Measurements from ENCODE around the gene RASGRP2. TPM values are rescaled to one million over a fixed set of nuclear protein-coding genes. Genes with fewer than 3 reads are reported as not detected.

RASGRP2 gene
- total RNA-seq, 4 donors from 2014 or later = 32.8 to 72.8 (median 34.9) TPM

DNA sequence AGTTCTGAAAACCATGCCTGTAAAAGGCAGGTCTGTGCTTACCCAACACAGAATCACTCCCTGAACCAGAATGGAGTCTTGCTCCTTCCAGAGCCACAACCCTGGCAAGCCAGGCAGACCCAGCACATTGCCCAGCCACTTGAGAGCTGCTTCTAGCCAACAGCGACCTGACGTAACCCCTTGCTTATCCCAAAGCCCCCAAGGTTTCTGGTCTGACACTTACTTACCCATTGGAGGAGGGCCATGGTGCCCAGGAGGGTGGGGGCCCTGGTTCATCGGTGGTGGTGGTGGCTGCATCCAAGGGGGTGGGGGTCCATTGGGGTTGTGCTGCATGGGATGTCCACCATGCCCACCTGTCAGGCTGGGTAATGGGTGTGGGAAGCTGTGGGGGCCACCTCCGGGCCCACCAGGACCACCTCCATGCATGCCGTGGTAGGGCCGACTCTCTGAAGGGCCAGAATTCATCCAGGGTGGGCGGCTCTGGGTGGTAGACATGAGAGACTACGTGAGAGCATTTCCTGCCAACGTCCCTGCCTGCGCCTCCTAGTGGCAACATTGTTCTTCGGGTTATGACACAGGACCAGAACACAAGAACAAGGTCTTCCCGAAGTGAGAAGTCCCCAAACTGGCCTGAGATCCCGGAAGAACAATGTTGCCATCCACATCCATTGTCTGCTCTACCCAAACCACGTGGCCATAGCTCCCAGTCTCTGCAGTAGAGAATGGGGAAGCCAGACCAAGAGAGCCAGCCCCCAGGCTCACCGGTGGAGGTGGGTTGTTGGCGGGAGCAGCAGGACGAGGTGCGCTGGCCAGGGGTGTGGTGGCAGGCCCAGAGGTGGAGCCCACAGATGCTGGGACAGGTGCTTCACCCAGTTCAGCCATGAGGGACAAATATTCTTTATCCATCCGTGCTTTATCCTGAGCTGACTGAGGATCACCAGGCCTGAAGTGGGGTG lies 23.7 kb upstream of the RASGRP2 start:
- intact Hi-C loops (cut with DNase I) = no loop called here
- no peaks in the 10 kb centered on the region for H3K27me3 ChIP-seq
- H3K36me3 ChIP-seq = peaks cover 80 to 100% (median 97%) of the 10 kb centered on the region in 4 donors
- peaks cover 50 to 82% (median 73%) of the 10 kb centered on the region in 4 donors for H3K4me1 ChIP-seq
- DNase-seq (ENCODE audit: extremely low spot score) = no peak
- H3K9me3 ChIP-seq = no peaks in the 10 kb centered on the region
- no peak overlapping the region for H3K4me3 ChIP-seq
- peak overlapping the region; percentile 69 to 88 (median 80) for H3K27ac ChIP-seq (replicated peaks in 1 of 4)
- peak in 1 of 2 donors; percentile 25 for TF ChIP-seq POLR2AphosphoS5 (IDR thresholded peaks at IDR 0.05)
- TF ChIP-seq, protein P1, sequence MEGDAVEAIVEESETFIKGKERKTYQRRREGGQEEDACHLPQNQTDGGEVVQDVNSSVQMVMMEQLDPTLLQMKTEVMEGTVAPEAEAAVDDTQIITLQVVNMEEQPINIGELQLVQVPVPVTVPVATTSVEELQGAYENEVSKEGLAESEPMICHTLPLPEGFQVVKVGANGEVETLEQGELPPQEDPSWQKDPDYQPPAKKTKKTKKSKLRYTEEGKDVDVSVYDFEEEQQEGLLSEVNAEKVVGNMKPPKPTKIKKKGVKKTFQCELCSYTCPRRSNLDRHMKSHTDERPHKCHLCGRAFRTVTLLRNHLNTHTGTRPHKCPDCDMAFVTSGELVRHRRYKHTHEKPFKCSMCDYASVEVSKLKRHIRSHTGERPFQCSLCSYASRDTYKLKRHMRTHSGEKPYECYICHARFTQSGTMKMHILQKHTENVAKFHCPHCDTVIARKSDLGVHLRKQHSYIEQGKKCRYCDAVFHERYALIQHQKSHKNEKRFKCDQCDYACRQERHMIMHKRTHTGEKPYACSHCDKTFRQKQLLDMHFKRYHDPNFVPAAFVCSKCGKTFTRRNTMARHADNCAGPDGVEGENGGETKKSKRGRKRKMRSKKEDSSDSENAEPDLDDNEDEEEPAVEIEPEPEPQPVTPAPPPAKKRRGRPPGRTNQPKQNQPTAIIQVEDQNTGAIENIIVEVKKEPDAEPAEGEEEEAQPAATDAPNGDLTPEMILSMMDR (IDR thresholded peaks at IDR 0.05) = peak; percentile 70 to 82 (median 76)
- no peak for TF ChIP-seq POLR2A (IDR thresholded peaks at IDR 0.05; ENCODE audit: low read depth)
- TF ChIP-seq EP300 (IDR thresholded peaks at IDR 0.05) = no peak
- whole genome bisulfite sequencing = 52% methylated on average over 11 of the region's 19 CpGs

DNA sequence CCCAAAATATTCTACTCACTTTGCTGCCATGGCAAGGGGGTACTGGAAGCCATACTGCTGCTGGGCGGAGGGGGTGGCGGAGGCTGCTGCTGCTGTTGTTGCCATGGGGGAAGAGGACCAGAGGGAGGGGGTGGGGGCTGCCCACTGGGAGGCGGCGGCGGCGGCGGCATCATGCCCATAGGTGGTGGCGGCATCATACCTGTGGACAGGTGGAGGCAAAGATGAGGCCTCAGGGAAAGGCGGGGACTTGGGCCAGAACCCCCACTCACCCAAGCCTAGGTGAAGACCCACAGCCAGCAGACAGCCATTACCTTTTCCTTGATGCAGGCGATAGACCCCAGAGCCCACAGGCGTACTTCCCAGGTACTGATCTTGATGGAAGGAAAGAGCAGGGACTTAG lies 22.9 kb upstream of the RASGRP2 start:
- intact Hi-C loops (cut with DNase I) = no loop called here
- H3K36me3 ChIP-seq = peaks cover 73 to 100% (median 95%) of the 10 kb centered on the region in 4 donors
- 84% methylated on average over 10 of the region's 11 CpGs for WGBS
- no peaks in the 10 kb centered on the region for H3K9me3 ChIP-seq
- H3K4me3 ChIP-seq = no peak overlapping the region
- peaks cover 50 to 82% (median 73%) of the 10 kb centered on the region in 4 donors for H3K4me1 ChIP-seq
- H3K27me3 ChIP-seq = no peaks in the 10 kb centered on the region
- DNase-seq (ENCODE audit: extremely low spot score) = no peak
- TF ChIP-seq POLR2AphosphoS5 (IDR thresholded peaks at IDR 0.05) = no peak
- no peak for TF ChIP-seq POLR2A (IDR thresholded peaks at IDR 0.05; ENCODE audit: low read depth)
- TF ChIP-seq, protein P1 (IDR thresholded peaks at IDR 0.05) = no peak
- TF ChIP-seq EP300 (IDR thresholded peaks at IDR 0.05) = no peak
- peak overlapping the region; percentile 69 to 88 (median 80) for H3K27ac ChIP-seq (replicated peaks in 1 of 4)

DNA sequence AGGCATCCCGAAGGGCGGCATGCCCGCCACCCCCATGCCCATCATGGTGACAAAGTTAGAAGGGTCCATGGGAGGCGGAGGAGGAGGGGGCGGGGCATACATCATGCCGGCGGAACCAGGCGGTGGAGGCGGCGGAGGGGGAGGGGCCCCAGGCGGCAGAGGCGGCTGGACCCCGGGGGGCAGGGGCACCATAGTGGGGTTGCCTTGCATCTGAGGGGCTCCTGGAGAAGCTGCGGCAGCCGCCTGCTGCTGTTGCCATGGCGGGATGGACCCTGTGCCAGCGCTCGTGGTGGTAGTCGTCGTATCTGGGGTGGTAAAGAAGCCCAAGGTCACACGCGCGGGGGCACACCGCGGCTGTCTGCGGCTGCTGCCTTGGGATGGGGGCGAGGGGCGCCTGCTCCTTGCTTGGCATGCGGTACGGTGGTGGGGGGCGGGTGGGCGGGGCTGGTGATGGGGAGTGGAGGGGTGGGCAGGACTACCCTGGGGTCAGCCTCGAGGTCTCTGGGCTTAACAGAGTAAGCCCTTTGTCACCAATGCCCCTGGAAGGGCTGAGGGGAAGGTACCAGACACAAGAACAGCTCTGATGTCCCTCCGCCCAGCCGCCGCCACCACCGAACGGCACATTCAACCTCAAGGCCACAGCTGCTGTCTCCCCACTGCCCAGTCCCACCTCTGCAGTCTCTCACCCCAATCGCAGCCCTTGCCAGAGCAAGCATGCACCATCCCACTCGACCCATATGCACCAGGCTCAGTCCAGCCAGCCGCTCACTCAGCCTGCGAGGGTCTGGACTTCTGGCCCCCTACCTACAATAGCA lies 22.1 kb upstream of the RASGRP2 start:
- WGBS = 88% methylated on average over 19 of the region's 42 CpGs
- TF ChIP-seq EP300 (IDR thresholded peaks at IDR 0.05) = no peak
- peaks cover 51 to 83% (median 74%) of the 10 kb centered on the region in 4 donors for H3K4me1 ChIP-seq
- H3K36me3 ChIP-seq = peaks cover 66 to 91% (median 86%) of the 10 kb centered on the region in 4 donors
- no peaks in the 10 kb centered on the region for H3K9me3 ChIP-seq
- no peaks in the 10 kb centered on the region for H3K27me3 ChIP-seq
- intact Hi-C loops (cut with DNase I) = no loop called here
- H3K4me3 ChIP-seq = no peak overlapping the region
- no peak for DNase-seq (ENCODE audit: extremely low spot score)
- peak overlapping the region; percentile 85 to 92 (median 87) for H3K27ac ChIP-seq (replicated peaks in 1 of 4)

DNA sequence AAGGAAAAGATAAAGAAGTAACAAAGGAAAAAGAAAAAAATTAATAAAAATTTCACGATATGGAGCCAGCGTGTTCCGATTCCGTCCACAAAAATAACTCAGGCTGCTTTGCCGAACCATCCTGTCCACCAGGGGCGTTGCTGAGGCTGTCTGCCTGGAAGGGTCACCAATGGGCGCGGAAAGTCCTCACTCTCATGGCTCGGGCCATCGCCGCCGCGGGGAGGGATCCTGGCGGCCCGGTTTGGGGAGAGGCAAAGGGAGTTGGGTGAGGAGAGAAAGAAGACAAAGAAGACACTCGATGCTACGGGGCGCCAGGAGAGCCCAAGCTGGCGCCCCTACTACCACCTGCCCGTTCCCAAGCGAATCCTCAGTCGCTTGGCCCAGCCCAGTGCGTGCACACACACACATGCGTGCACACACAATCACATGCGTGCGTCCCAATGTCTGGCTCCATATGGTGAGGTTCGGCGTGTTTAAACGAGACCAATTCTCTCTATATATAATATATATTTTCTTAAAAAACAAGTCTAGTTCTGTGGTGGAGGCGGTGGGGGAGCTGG lies 21.4 kb upstream of the RASGRP2 start:
- TF ChIP-seq POLR2AphosphoS5 (IDR thresholded peaks at IDR 0.05) (peak in 1 of 2 donors; percentile 41), POLR2A (IDR thresholded peaks at IDR 0.05; ENCODE audit: low read depth) (no peak), EP300 (IDR thresholded peaks at IDR 0.05) (no peak)
- TF ChIP-seq, protein P1 (IDR thresholded peaks at IDR 0.05) = peak in 2 of 3 experiments; percentile 18 to 43
- H3K4me1 ChIP-seq = peaks cover 57 to 84% (median 79%) of the 10 kb centered on the region in 4 donors
- DNase-seq (ENCODE audit: extremely low spot score) = no peak
- peaks cover 59 to 84% (median 80%) of the 10 kb centered on the region in 4 donors for H3K36me3 ChIP-seq
- H3K27me3 ChIP-seq = no peaks in the 10 kb centered on the region
- H3K4me3 ChIP-seq = no peak overlapping the region
- intact Hi-C loops (cut with DNase I) = no loop called here
- WGBS = 84% methylated on average over 30 of the region's 30 CpGs
- H3K27ac ChIP-seq (replicated peaks in 1 of 4) = peak overlapping the region; percentile 85 to 92 (median 87)
- H3K9me3 ChIP-seq = no peaks in the 10 kb centered on the region

Data from esophagus muscularis mucosa (tissue), 4 donors.